Gastroesophageal sphincter (tissue), 4 donors: ENCODE measurements around the gene POLR3G. TPM values are rescaled to one million over a fixed set of nuclear protein-coding genes. Genes with fewer than 3 reads are reported as not detected.

Source experiments
- ATAC-seq: fragments of 150-250 bp; one replicate; pipeline ENCODE4 v1.9.1; 2016; ENCODE audit warnings: mild to moderate bottlenecking, moderate library complexity
- H3K27ac ChIP-seq, 4 donors: fragments of 200-600 bp; sonication (generic) in 3 of 4; 1 replicate in 3 of 4; 2 replicates in 1 of 4; pipeline ENCODE4 v1.5.1; 2016 to 2019
- H3K27me3 ChIP-seq: fragments of 200-600 bp; sonication (generic); one replicate; pipeline ENCODE4 v1.5.1; 2019
- H3K36me3 ChIP-seq, 2 donors: fragments of 200-600 bp; sonication (generic); one replicate each; pipeline ENCODE4 v1.5.1; 2019; ENCODE audit warnings: control low read depth in 1 of 2
- H3K4me1 ChIP-seq, 3 donors: fragments of 200-600 bp; sonication (generic); 1 replicate in 2 of 3; 2 replicates in 1 of 3; pipeline ENCODE4 v1.5.1; 2016 to 2019; ENCODE audit warnings: control low read depth in 2 of 3
- H3K4me3 ChIP-seq, 2 donors: fragments of 200-600 bp; sonication (generic); one replicate each; pipeline ENCODE4 v1.5.1; 2019; ENCODE audit warnings: mild to moderate bottlenecking in 1 of 2, moderate library complexity in 1 of 2
- H3K9me3 ChIP-seq, 3 donors: fragments of 200-600 bp; sonication (generic); one replicate each; pipeline ENCODE4 v1.5.1; 2017 to 2019; ENCODE audit warnings: control low read depth in 2 of 3
- CTCF ChIP-seq, 4 experiments: fragments of 200-600 bp in 2 of 4; fragments of 450-650 bp in 2 of 4; sonication (generic) in 1 of 4; IDR thresholded peaks; one replicate each; pipeline ENCODE4 v1.5.1; 2017 to 2019; ENCODE audit warnings: antibody characterized with exemption in 4 of 4, mild to moderate bottlenecking in 2 of 4, moderate library complexity in 2 of 4
- EP300 ChIP-seq: sonication (generic); formaldehyde crosslinking; IDR thresholded peaks from one replicate; pipeline ENCODE4 v1.6.1; 2017; ENCODE audit warnings: antibody characterized with exemption, mild to moderate bottlenecking
- POLR2A ChIP-seq, 2 donors: fragments of 450-650 bp; IDR thresholded peaks; one replicate each; pipeline ENCODE4 v1.6.1; 2017; ENCODE audit warnings: antibody characterized with exemption in 2 of 2, mild to moderate bottlenecking in 2 of 2, moderate library complexity in 1 of 2
- POLR2AphosphoS5 ChIP-seq: sonication (generic); formaldehyde crosslinking; IDR thresholded peaks from one replicate; pipeline ENCODE4 v1.6.1; 2017; ENCODE audit warnings: antibody characterized with exemption
- WGBS, 2 donors: methylation state at CpG; one replicate each; pipeline ENCODE4 v1.1.5; 2018; ENCODE audit warnings: low coverage in 1 of 2; 5-methylcytosine and 5-hydroxymethylcytosine counted together
- total RNA-seq, 4 donors: library from RNA; depleted of rRNA; stranded (reverse); fragments of >200 nt; gene quantifications; one replicate each; pipeline ENCODE4 v1.1.0, GENCODE V29; 2016

Gene POLR3G
- total RNA-seq, 4 donors from 2014 or later: 0.67 to 2.8 (median 1.3) TPM

- TF ChIP-seq POLR2AphosphoS5 (no peak), POLR2A (IDR thresholded peaks at IDR 0.05) (no peak), CTCF (IDR thresholded peaks at IDR 0.05) (no peak), EP300 (no peak)
- ATAC-seq: no peak
- 92 to 100% methylated on average over 1 of the region's 1 CpG for WGBS, 2 donors
Observed at GRCh38 chr5:90510438-90510837, 35.8 kb downstream of the POLR3G start.

GRCh38 chr5:90514520-90514919 is 39.9 kb downstream of the POLR3G start:
- Histone ChIP-seq H3K4me3 (no peak overlapping the region), H3K27me3 (no peaks in the 10 kb centered on the region), H3K4me1 (no peaks in the 10 kb centered on the region), H3K27ac (no peak overlapping the region), H3K9me3 (no peaks in the 10 kb centered on the region), H3K36me3 (peaks cover 0 to 15% of the 10 kb centered on the region in 2 donors)
- TF ChIP-seq EP300: no peak
- no peak for ATAC-seq
- WGBS, 2 donors: 54 to 74% methylated on average over 2 to 3 of the region's 3 CpGs

More at GRCh38 chr5:90510438-90510837, 35.8 kb downstream of the POLR3G start:
- no peak overlapping the region for H3K4me3 ChIP-seq
- H3K27ac ChIP-seq: no peak overlapping the region
- H3K27me3 ChIP-seq: no peaks in the 10 kb centered on the region
- H3K36me3 ChIP-seq: no peaks in the 10 kb centered on the region
- no peaks in the 10 kb centered on the region for H3K4me1 ChIP-seq
- H3K9me3 ChIP-seq: no peaks in the 10 kb centered on the region

- H3K4me3 ChIP-seq: no peak overlapping the region
- no peaks in the 10 kb centered on the region for H3K27me3 ChIP-seq
- no peaks in the 10 kb centered on the region for H3K4me1 ChIP-seq
- H3K9me3 ChIP-seq: no peaks in the 10 kb centered on the region
- no peak for ATAC-seq
- no peak overlapping the region for H3K27ac ChIP-seq
- TF ChIP-seq POLR2A (IDR thresholded peaks at IDR 0.05): no peak
- no peak for TF ChIP-seq POLR2AphosphoS5
- no peak for TF ChIP-seq CTCF (IDR thresholded peaks at IDR 0.05)
- no peak for TF ChIP-seq EP300
- peaks cover 0 to 50% of the 10 kb centered on the region in 2 donors for H3K36me3 ChIP-seq
Observed at GRCh38 chr5:90518661-90519060, 44.0 kb downstream of the POLR3G start.

- no peak for ATAC-seq
- Histone ChIP-seq H3K27ac (no peak overlapping the region), H3K4me3 (no peak overlapping the region), H3K9me3 (no peaks in the 10 kb centered on the region), H3K4me1 (no peaks in the 10 kb centered on the region), H3K36me3 (peaks cover 0 to 54% of the 10 kb centered on the region in 2 donors), H3K27me3 (no peaks in the 10 kb centered on the region)
- WGBS, 2 donors: 94 to 98% methylated on average over 7 of the region's 7 CpGs
- TF ChIP-seq POLR2AphosphoS5 (no peak), EP300 (no peak), CTCF (IDR thresholded peaks at IDR 0.05) (no peak), POLR2A (IDR thresholded peaks at IDR 0.05) (no peak)
Observed at GRCh38 chr5:90519081-90519480, 44.4 kb downstream of the POLR3G start.

- ATAC-seq: no peak
- Histone ChIP-seq H3K36me3 (peaks cover 0 to 17% of the 10 kb centered on the region in 2 donors), H3K4me3 (peak overlapping the region; percentile 83 to 88), H3K27ac (peak overlapping the region; percentile 84 to 98 (median 94)), H3K4me1 (peaks cover 3 to 39% (median 15%) of the 10 kb centered on the region in 3 donors), H3K27me3 (no peaks in the 10 kb centered on the region), H3K9me3 (no peaks in the 10 kb centered on the region)
- WGBS, 2 donors: 1 to 5% methylated on average over 17 to 18 of the region's 18 CpGs
- TF ChIP-seq CTCF (IDR thresholded peaks at IDR 0.05): no peak
- no peak for TF ChIP-seq POLR2A (IDR thresholded peaks at IDR 0.05)
- no peak for TF ChIP-seq POLR2AphosphoS5
- TF ChIP-seq EP300: no peak
Observed at GRCh38 chr5:90528601-90529193, 54.0 kb downstream of the POLR3G start.
